ENCODE results near the gene MICAL3.
A peak's percentile ranks its signal among the peaks of the same experiment; 100 is the strongest.

Gene MICAL3

DNA sequence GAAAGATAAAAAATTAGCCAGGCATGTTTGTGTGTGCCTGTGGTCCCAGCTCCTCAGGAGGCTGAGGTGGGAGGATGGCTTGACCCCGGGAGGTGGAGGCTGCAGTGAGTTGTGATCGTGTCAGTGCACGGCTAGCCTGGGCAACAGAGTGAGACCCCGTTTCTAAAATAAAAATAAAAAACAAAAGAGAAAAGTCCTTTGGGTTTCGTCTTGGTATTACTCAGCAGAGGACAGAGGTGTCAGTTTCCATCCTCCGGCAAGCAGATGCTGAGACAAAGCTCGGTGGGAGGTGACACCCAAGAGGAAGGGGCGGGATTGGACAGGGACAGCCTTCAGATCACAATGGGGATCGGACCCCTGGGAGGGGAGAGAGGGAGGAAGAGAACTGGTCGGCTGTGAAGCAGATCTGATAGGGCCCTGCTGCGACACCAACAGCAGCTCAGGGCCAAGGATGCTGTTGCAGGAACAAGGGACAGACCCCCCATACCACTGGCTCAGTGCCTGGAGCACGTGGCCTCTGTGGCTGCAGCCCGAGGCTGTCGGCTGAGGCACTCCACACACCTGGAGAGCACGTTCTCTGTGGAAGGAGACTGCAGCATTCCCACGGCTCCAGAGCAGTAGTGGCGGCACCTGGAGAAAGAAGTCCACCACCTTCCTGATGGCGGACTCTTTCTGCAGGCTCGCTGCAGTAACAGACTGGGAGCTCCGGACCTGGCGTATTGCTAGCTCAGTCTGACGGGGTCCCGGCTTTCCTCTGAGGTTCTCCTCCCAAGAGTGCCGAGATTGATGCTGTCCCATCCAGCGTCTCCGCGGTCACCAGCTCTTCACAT is 244.9 kb downstream of the MICAL3 start:
- DNase-seq (ENCODE audit: low read depth): no peak
- no peak overlapping the region for H3K4me3 ChIP-seq (replicated peaks; ENCODE audit: low read depth, low read length)
- TF ChIP-seq, protein P1, sequence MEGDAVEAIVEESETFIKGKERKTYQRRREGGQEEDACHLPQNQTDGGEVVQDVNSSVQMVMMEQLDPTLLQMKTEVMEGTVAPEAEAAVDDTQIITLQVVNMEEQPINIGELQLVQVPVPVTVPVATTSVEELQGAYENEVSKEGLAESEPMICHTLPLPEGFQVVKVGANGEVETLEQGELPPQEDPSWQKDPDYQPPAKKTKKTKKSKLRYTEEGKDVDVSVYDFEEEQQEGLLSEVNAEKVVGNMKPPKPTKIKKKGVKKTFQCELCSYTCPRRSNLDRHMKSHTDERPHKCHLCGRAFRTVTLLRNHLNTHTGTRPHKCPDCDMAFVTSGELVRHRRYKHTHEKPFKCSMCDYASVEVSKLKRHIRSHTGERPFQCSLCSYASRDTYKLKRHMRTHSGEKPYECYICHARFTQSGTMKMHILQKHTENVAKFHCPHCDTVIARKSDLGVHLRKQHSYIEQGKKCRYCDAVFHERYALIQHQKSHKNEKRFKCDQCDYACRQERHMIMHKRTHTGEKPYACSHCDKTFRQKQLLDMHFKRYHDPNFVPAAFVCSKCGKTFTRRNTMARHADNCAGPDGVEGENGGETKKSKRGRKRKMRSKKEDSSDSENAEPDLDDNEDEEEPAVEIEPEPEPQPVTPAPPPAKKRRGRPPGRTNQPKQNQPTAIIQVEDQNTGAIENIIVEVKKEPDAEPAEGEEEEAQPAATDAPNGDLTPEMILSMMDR (IDR thresholded peaks at IDR 0.05; ENCODE audit: low read length, missing control alignments): no peak

DNA sequence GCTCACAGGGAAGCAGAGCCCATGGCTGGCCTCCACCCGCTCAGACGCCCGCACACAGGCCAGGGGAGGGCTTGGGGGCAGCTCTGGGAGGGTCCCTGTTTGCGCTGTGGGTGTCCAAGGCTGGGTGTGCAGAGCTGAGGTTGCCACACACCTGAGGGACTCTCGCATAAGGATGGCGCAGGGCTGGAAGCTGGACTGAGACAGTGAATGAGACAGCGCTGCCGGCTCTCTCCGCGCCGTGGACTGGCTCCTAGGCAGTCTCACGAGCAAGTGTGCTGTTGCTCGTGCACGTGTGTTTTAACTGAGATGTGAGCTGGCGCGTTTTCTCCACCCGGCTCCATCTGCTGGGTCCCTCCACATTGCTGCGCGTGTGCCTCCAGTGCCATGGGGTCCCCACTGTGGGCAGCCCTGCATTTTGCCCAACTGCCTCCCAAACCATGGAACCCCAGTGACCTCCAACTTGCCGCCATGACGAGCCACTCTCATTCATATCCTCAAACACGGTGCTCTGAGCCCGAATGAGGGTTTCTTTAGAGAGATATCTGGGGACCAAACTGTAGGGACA is 245.9 kb downstream of the MICAL3 start:
- H3K4me3 ChIP-seq (replicated peaks; ENCODE audit: low read depth, low read length): no peak overlapping the region
- TF ChIP-seq, protein P1 (IDR thresholded peaks at IDR 0.05; ENCODE audit: low read length, missing control alignments): no peak
- DNase-seq (ENCODE audit: low read depth): no peak

DNA sequence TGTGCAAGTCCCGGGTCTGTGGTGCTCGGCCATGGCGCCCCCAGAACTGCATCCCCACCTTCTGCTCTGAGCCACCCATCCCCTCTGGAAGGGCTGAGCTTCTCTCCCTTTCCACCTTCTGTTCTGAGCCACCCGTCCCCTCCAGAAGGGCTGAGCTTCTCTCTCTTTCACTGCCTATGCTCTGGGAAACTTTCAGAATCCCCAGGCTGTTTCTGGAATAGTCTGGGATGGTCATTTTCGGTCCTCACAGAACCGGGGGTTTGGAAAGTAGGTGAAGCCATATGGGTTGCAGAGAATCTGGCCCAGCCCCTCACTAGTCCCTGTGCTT is 246.7 kb downstream of the MICAL3 start:
- no peak for DNase-seq (ENCODE audit: low read depth)
- TF ChIP-seq, protein P1 (IDR thresholded peaks at IDR 0.05; ENCODE audit: low read length, missing control alignments): no peak
- H3K4me3 ChIP-seq (replicated peaks; ENCODE audit: low read depth, low read length): no peak overlapping the region

DNA sequence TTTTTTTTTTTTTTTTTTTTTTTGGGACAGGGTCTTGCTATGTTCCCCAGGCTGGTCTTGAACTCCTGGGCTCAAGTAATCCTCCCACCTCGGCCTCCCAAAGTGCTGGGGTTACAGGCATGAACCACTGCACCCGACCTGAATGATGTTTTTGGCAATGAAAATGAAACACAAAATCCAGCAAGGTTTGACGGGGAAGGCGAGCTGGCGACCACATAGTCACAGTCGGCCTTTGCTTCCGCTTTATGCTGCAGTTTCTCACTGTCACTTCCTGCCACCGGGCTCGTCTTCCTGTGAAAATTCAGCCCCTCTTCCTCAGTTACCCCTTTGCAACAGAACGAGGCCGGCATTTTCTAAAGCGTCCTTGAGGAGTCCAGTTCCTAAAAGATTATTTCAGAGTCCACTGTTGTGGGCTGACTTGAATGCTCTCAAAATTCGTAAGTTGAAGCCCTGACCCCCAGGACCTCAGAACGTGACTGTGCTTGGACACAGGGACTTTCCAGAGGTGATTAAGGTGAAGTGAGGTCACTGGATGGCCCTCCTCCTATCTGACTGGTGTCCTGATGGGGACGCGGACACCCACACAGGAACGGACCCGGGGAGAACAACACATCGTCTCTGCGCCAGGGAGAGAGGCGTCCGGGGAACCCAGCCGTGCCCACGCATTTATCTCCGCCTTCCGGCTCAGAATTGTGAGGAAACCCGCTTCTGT is 247.2 kb downstream of the MICAL3 start:
- DNase-seq (ENCODE audit: low read depth): no peak
- TF ChIP-seq, protein P1 (IDR thresholded peaks at IDR 0.05; ENCODE audit: low read length, missing control alignments): no peak
- no peak overlapping the region for H3K4me3 ChIP-seq (replicated peaks; ENCODE audit: low read depth, low read length)

DNA sequence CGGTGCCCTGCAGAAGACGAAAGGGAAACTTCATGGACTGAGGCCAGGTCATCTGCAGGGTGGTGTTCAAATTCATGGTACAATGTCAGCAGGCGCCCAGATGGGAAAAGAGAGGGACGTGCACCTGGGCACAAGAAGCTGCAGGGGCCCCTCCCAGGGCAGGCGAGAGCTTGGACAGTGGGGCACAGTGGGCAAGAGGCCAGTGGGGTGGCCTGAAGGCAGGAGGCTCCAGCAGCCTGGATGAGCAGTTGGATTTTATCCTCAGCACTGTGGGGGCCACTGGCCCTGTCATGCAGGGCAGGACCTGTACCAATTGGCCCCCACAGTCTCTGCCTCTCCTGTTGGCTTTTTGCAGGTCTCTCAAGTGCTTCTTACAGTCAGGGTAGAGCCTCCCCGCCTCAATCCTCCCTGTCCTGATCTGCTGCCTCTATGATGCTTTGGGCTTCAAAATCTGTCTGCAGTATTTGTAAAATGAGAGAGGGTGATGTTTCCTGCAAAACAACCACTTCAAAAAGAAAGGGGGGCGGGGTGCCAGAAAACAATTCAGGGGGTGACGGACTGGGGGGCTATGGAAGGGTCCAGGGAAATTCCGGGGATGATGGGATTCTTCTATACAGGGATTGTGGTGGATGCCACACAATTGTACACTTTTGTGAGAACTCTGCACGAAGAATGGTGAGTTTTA is 248.4 kb downstream of the MICAL3 start:
- TF ChIP-seq, protein P1 (IDR thresholded peaks at IDR 0.05; ENCODE audit: low read length, missing control alignments): no peak
- DNase-seq (ENCODE audit: low read depth): no peak

DNA sequence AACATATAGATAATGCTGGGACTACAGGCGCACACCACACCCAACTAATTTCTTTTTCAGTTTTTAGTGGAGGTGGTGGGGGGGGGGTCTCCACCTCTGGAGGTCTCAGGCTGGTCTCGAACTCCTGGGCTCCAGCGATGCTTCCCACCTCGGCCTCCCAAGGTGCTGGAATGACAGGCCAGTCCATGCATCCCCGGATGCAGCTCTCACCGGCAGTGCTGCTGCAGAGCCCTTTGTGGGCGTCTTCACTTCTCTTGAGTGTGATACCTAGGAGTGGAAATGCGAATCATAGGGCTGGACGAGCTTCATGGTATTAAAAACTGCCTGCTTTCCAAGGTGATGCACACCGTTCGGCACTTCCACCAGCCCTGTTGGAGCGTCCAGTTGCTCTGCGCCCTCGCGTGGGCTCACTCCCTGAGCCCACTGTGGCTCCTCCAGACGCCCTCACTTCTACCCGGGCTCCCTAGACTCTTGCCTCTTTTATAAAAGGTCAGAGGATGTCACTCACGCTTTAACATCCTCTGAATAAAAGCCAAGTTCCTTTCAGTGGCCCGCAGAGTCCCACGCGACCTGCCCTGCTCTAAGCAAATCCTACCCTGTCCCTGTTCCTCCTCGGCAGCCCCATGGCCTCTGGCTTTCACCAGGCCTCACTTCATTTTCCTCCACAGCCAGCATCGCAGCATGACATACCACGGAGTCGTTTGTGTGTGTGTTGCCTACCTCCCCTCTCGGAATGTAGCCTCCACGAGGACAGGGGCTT is 249.3 kb downstream of the MICAL3 start:
- TF ChIP-seq, protein P1 (IDR thresholded peaks at IDR 0.05; ENCODE audit: low read length, missing control alignments): no peak
- H3K4me3 ChIP-seq (replicated peaks; ENCODE audit: low read depth, low read length): peak overlapping the region; percentile 55
- no peak for DNase-seq (ENCODE audit: low read depth)

More for the DNA sequence above, 248.4 kb downstream of the MICAL3 start:
- H3K4me3 ChIP-seq (replicated peaks; ENCODE audit: low read depth, low read length): no peak overlapping the region

Measured in fibroblast of pulmonary artery (primary cell).